PC-9 (cell line): ENCODE measurements around the gene FKBP1A. TPM values are rescaled to one million over a fixed set of nuclear protein-coding genes. Genes with fewer than 3 reads are reported as not detected.

Experiments
- BruUV-seq: library from RNA; stranded (reverse); fragments of 400-500 nt; replicated peaks from 2 replicates; lab custom pipeline; 2021; lab: Mats Ljungman, UMichigan
- CTCF ChIA-PET: fragments of 300-600 bp; sonication (Branson Sonifier 250); formaldehyde crosslinking; loops from one replicate; lab custom pipeline; 2022; ENCODE audit warnings: antibody characterized with exemption; lab: Charles Lee
- POLR2A ChIA-PET: fragments of 300-600 bp; sonication (Branson Sonifier 250); formaldehyde crosslinking; loops from one replicate; lab custom pipeline; 2022; ENCODE audit warnings: antibody characterized with exemption; ENCODE audit not compliant: unreplicated experiment; lab: Charles Lee
- DNase-seq, 2 experiments: peaks; one replicate each; pipeline versions ENCODE4 v3.0.0 to v3.0.0-alpha.2; 2015 to 2022; ENCODE audit warnings: mixed read lengths in 1 of 2
- H2AFZ ChIP-seq: fragments of 200-600 bp; sonication (generic); 2 replicates; pipeline ENCODE4 v1.8.1; 2017; ENCODE audit warnings: antibody characterized with exemption
- H3F3A ChIP-seq: fragments of 200-600 bp; sonication (generic); 2 replicates; pipeline ENCODE4 v1.8.1; 2017; ENCODE audit warnings: antibody characterized with exemption, mild to moderate bottlenecking, low read depth; ENCODE audit not compliant: insufficient read depth
- H3K27ac ChIP-seq: fragments of 200-600 bp; sonication (generic); 2 replicates; pipeline ENCODE4 v1.6.1; 2016; ENCODE audit warnings: mixed run types
- H3K27me3 ChIP-seq: fragments of 200-600 bp; sonication (generic); 2 replicates; pipeline ENCODE4 v1.6.1; 2016; ENCODE audit warnings: low read depth, mixed run types; ENCODE audit not compliant: insufficient read depth
- H3K36me3 ChIP-seq: fragments of 200-600 bp; sonication (generic); 2 replicates; pipeline ENCODE4 v1.6.1; 2016; ENCODE audit warnings: low read depth, mixed run types
- H3K4me1 ChIP-seq: fragments of 200-600 bp; sonication (generic); replicated peaks from 2 replicates; pipeline ENCODE4 v1.6.1; 2016; ENCODE audit warnings: mixed run types; ENCODE audit not compliant: insufficient read depth
- H3K4me2 ChIP-seq: fragments of 200-600 bp; sonication (generic); 2 replicates; pipeline ENCODE4 v1.6.1; 2017; ENCODE audit warnings: mixed run types
- H3K4me3 ChIP-seq: fragments of 200-600 bp; sonication (generic); 2 replicates; pipeline ENCODE4 v1.6.1; 2016; ENCODE audit warnings: mixed run types
- H3K79me2 ChIP-seq: fragments of 200-600 bp; sonication (generic); 2 replicates; pipeline ENCODE4 v1.6.1; 2017; ENCODE audit warnings: low read depth, mixed run types
- H3K9me2 ChIP-seq: fragments of 200-600 bp; sonication (generic); 2 replicates; pipeline ENCODE4 v1.8.1; 2017; ENCODE audit warnings: mild to moderate bottlenecking; ENCODE audit not compliant: insufficient read depth
- H3K9me3 ChIP-seq: fragments of 200-600 bp; sonication (generic); 2 replicates; pipeline ENCODE4 v1.8.1; 2016; ENCODE audit warnings: low read depth; ENCODE audit not compliant: insufficient read depth
- H4K20me1 ChIP-seq: fragments of 200-600 bp; sonication (generic); 2 replicates; pipeline ENCODE4 v1.8.1; 2017; ENCODE audit not compliant: insufficient read depth
- EZH2 ChIP-seq: fragments of 200-600 bp; sonication (generic); IDR thresholded peaks from 2 replicates; pipeline ENCODE4 v1.8.0; 2017; ENCODE audit warnings: antibody characterized with exemption, low read depth
- intact Hi-C: fragments of 100-400 bp; cut with micrococcal nuclease; formaldehyde crosslinking; loops from one replicate; pipeline ENCODE4 v1.10.0; 2022; ENCODE audit not compliant: unreplicated experiment
- total RNA-seq: library from RNA; stranded (reverse); gene quantifications from 2 replicates; pipeline ENCODE4 v1.2.3, GENCODE V29; 2021
- TF ChIP-seq, protein P1 (sequence below): fragments of 200-600 bp; sonication (generic); conservative IDR thresholded peaks from 2 replicates; pipeline ENCODE4 v1.6.1; 2017; ENCODE audit warnings: mixed run types, antibody characterized with exemption, mild to moderate bottlenecking, moderate library complexity

FKBP1A gene
- total RNA-seq, 1 experiment from 2014 or later: 320 TPM

DNA sequence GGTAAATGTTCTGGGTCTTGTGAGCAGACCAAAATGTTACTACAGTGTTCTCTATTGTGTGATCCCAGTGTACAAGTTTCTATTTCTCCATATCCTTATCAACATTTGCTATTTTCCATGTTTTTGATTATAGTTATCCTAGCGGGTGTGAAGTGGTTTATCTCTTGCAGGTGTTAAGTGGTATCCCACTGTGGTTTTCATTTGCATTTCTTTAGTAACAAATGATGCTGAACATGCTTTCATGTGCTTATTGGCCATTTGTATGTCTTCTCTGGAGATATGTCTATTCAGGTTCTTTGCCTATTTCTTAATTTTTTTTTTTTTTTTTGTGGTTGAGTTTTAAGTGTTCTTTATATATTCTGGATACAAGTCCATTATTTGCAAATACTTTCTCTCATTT lies 38.3 kb upstream of the FKBP1A start:
- Histone ChIP-seq H3K27ac (no peak overlapping the region), H3F3A (peaks cover 12% of the 10 kb centered on the region; the same call in 1 of the 2 replicates), H4K20me1 (no peaks in the 10 kb centered on the region), H3K27me3 (no peaks in the 10 kb centered on the region), H3K4me2 (no peak overlapping the region), H3K36me3 (no peaks in the 10 kb centered on the region), H3K9me2 (no peaks in the 10 kb centered on the region), H3K4me3 (no peak overlapping the region), H3K4me1 (peaks cover 31% of the 10 kb centered on the region), H3K79me2 (no peaks in the 10 kb centered on the region), H3K9me3 (0 out of 2 replicates have a peak, but pooled peaks cover 5% of the 10 kb centered on the region), H2AFZ (no peak overlapping the region)
- intact Hi-C loops: no loop called here
- DNase-seq: no peak
- no peak for TF ChIP-seq EZH2
- TF ChIP-seq, protein P1, sequence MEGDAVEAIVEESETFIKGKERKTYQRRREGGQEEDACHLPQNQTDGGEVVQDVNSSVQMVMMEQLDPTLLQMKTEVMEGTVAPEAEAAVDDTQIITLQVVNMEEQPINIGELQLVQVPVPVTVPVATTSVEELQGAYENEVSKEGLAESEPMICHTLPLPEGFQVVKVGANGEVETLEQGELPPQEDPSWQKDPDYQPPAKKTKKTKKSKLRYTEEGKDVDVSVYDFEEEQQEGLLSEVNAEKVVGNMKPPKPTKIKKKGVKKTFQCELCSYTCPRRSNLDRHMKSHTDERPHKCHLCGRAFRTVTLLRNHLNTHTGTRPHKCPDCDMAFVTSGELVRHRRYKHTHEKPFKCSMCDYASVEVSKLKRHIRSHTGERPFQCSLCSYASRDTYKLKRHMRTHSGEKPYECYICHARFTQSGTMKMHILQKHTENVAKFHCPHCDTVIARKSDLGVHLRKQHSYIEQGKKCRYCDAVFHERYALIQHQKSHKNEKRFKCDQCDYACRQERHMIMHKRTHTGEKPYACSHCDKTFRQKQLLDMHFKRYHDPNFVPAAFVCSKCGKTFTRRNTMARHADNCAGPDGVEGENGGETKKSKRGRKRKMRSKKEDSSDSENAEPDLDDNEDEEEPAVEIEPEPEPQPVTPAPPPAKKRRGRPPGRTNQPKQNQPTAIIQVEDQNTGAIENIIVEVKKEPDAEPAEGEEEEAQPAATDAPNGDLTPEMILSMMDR: no peak
- no TSS peak for BruUV-seq
- CTCF ChIA-PET: no interaction called here
- POLR2A ChIA-PET: no interaction called here

DNA sequence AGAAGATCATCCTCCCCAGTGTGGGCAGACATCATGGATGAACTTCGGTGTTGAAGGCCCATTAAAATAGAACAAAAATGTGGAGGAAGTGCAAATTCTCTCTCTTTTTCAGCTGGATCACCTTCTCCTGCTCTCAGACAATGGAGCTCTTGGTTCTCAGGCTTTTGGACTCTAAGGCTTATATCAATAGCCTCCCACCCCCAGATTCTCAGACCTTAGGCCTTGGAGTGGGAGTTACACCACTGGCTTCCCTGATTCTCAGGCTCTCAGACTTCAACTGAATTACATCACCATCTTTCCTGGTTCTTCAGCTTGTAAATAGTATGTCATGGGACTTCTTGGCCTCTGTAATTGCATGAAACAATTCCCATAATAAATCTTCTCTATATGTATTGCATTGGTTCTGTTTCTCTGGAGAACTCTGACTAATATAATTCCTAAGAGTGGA lies 37.2 kb upstream of the FKBP1A start:
- BruUV-seq: no TSS peak
- POLR2A ChIA-PET: no interaction called here
- H3K36me3 ChIP-seq: no peaks in the 10 kb centered on the region

DNA sequence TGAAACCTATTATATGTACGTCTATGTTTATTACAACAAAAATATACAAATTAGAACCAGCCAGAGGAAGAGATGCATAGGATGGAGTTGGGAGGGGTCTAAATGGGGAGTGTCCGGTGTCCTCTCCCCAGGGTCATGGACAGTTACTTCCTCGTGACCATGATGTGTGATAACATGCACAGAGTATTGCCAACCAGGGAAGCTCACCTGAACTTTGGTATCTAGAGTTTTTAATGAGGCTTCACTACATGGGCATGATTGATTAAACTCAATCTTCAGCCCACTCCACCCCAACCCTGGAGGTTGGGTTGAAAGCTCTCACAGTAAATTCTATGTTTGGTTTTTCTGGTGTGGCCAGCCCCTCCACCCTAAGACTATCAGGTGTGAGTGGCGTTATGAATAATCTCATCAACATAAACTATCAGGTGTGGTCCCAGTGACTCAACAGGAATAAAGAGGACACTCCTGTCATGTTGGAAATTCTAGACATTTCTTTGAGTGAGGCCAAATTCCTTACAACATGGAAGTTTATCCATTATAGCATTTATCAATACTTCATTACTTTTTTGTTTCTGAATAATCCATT lies 36.4 kb upstream of the FKBP1A start:
- H3K36me3 ChIP-seq: no peaks in the 10 kb centered on the region
- H3K9me3 ChIP-seq: peaks cover 5% of the 10 kb centered on the region; the same call in 1 of the 2 replicates
- no peaks in the 10 kb centered on the region for H3K9me2 ChIP-seq
- ChIA-PET POLR2A (interaction anchor here (0.7 kb wide), 1 partner anchor 103 kb away, joined by 3 read pairs; no protein-coding TSS in a partner anchor), CTCF (no interaction called here)
- no peaks in the 10 kb centered on the region for H3K27me3 ChIP-seq
- no peak overlapping the region for H2AFZ ChIP-seq
- no TSS peak for BruUV-seq
- no peak for DNase-seq
- H4K20me1 ChIP-seq: no peaks in the 10 kb centered on the region
- H3F3A ChIP-seq: peaks cover 9% of the 10 kb centered on the region; the same call in 1 of the 2 replicates
- TF ChIP-seq, protein P1: no peak
- no peak for TF ChIP-seq EZH2
- H3K4me1 ChIP-seq: peaks cover 31% of the 10 kb centered on the region
- H3K79me2 ChIP-seq: no peaks in the 10 kb centered on the region
- no peak overlapping the region for H3K4me2 ChIP-seq
- no peak overlapping the region for H3K27ac ChIP-seq
- no peak overlapping the region for H3K4me3 ChIP-seq
- intact Hi-C loops: no loop called here

More for the DNA sequence above, 37.2 kb upstream of the FKBP1A start:
- TF ChIP-seq EZH2: no peak
- TF ChIP-seq, protein P1: no peak
- intact Hi-C loops: no loop called here
- H2AFZ ChIP-seq: no peak overlapping the region
- H3K9me3 ChIP-seq: peaks cover 5% of the 10 kb centered on the region; the same call in 1 of the 2 replicates
- no peaks in the 10 kb centered on the region for H4K20me1 ChIP-seq
- CTCF ChIA-PET: no interaction called here
- H3K79me2 ChIP-seq: no peaks in the 10 kb centered on the region
- peaks cover 31% of the 10 kb centered on the region for H3K4me1 ChIP-seq
- H3K4me3 ChIP-seq: no peak overlapping the region
- H3K27ac ChIP-seq: no peak overlapping the region
- H3K4me2 ChIP-seq: no peak overlapping the region
- peak in 1 of 2 experiments; percentile 38 for DNase-seq
- H3K9me2 ChIP-seq: no peaks in the 10 kb centered on the region
- H3F3A ChIP-seq: peaks cover 9% of the 10 kb centered on the region; the same call in 1 of the 2 replicates
- no peaks in the 10 kb centered on the region for H3K27me3 ChIP-seq
